HEK293 (cell line): ENCODE data around the gene FAM237B.

Experiments used
- CTCF ChIP-seq: fragments of 450-650 bp; formaldehyde crosslinking; IDR thresholded peaks from 2 replicates; pipeline ENCODE4 v1.5.1; 2016; ENCODE audit warnings: missing biosample characterization, missing genetic modification characterization
- EGR2 ChIP-seq: fragments of 450-650 bp; formaldehyde crosslinking; IDR thresholded peaks from 2 replicates; pipeline ENCODE4 v1.5.1; 2016; ENCODE audit warnings: low read depth, missing biosample characterization, missing genetic modification characterization
- HOXA7 ChIP-seq: sonication (generic); formaldehyde crosslinking; IDR thresholded peaks from 2 replicates; pipeline ENCODE4 v1.8.1; 2022; ENCODE audit warnings: missing genetic modification reagents, borderline replicate concordance
- HOXC10 ChIP-seq: sonication (generic); formaldehyde crosslinking; IDR thresholded peaks from 2 replicates; pipeline ENCODE4 v1.8.1; 2023; ENCODE audit warnings: mild to moderate bottlenecking, missing genetic modification reagents
- KLF1 ChIP-seq: fragments of 450-650 bp; formaldehyde crosslinking; IDR thresholded peaks from 2 replicates; pipeline ENCODE4 v1.5.1; 2016; ENCODE audit warnings: missing biosample characterization, missing genetic modification characterization
- KLF17 ChIP-seq: fragments of 450-650 bp; formaldehyde crosslinking; IDR thresholded peaks from 2 replicates; pipeline ENCODE4 v1.5.1; 2016; ENCODE audit warnings: missing biosample characterization, missing genetic modification characterization
- KLF9 ChIP-seq: fragments of 450-650 bp; formaldehyde crosslinking; IDR thresholded peaks from 2 replicates; pipeline ENCODE4 v1.5.1; 2016; ENCODE audit warnings: missing biosample characterization, missing genetic modification characterization, low read depth
- PBX3 ChIP-seq: sonication (generic); formaldehyde crosslinking; IDR thresholded peaks from 2 replicates; pipeline ENCODE4 v1.8.1; 2022; ENCODE audit warnings: mild to moderate bottlenecking, moderate library complexity, missing genetic modification reagents
- SCRT1 ChIP-seq: fragments of 450-650 bp; formaldehyde crosslinking; IDR thresholded peaks from 2 replicates; pipeline ENCODE4 v1.5.1; 2016; ENCODE audit warnings: missing biosample characterization, missing genetic modification characterization, borderline replicate concordance
- SP2 ChIP-seq: fragments of 450-650 bp; formaldehyde crosslinking; IDR thresholded peaks from 2 replicates; pipeline ENCODE4 v1.5.1; 2016; ENCODE audit warnings: missing biosample characterization, missing genetic modification characterization
- SP7 ChIP-seq: fragments of 450-650 bp; formaldehyde crosslinking; IDR thresholded peaks from 2 replicates; pipeline ENCODE4 v1.5.1; 2016; ENCODE audit warnings: missing biosample characterization, missing genetic modification characterization
- YY1 ChIP-seq: fragments of 450-650 bp; formaldehyde crosslinking; IDR thresholded peaks from 2 replicates; pipeline ENCODE4 v1.5.1; 2018; ENCODE audit warnings: missing biosample characterization, missing genetic modification characterization
- ZBTB21 ChIP-seq: fragments of 450-650 bp; formaldehyde crosslinking; IDR thresholded peaks from 2 replicates; pipeline ENCODE4 v1.5.1; 2017; ENCODE audit warnings: missing biosample characterization, missing genetic modification characterization
- ZEB2 ChIP-seq: fragments of 450-650 bp; formaldehyde crosslinking; IDR thresholded peaks from 2 replicates; pipeline ENCODE4 v1.5.1; 2016; ENCODE audit warnings: missing biosample characterization, missing genetic modification characterization
- ZFHX2 ChIP-seq: fragments of 450-650 bp; formaldehyde crosslinking; conservative IDR thresholded peaks from 2 replicates; pipeline ENCODE4 v1.5.1; 2016; ENCODE audit warnings: missing biosample characterization, missing genetic modification characterization
- ZFP37 ChIP-seq: fragments of 450-650 bp; formaldehyde crosslinking; IDR thresholded peaks from 2 replicates; pipeline ENCODE4 v1.5.1; 2016; ENCODE audit warnings: missing biosample characterization, missing genetic modification characterization
- ZNF10 ChIP-seq: fragments of 450-650 bp; formaldehyde crosslinking; IDR thresholded peaks from 2 replicates; pipeline ENCODE4 v1.5.1; 2017; ENCODE audit warnings: missing biosample characterization, missing genetic modification characterization
- ZNF155 ChIP-seq: fragments of 450-650 bp; formaldehyde crosslinking; IDR thresholded peaks from 2 replicates; pipeline ENCODE4 v1.5.1; 2016; ENCODE audit warnings: missing biosample characterization, missing genetic modification characterization
- ZNF2 ChIP-seq: fragments of 450-650 bp; formaldehyde crosslinking; IDR thresholded peaks from 2 replicates; pipeline ENCODE4 v1.5.1; 2016; ENCODE audit warnings: missing biosample characterization, missing genetic modification characterization
- ZNF335 ChIP-seq: fragments of 450-650 bp; formaldehyde crosslinking; conservative IDR thresholded peaks from 2 replicates; pipeline ENCODE4 v1.5.1; 2016; ENCODE audit warnings: missing biosample characterization, missing genetic modification characterization
- ZNF37A ChIP-seq: fragments of 450-650 bp; IDR thresholded peaks from 2 replicates; pipeline ENCODE4 v1.5.1; 2018; ENCODE audit warnings: missing biosample characterization, missing genetic modification characterization
- ZNF501 ChIP-seq: fragments of 450-650 bp; formaldehyde crosslinking; IDR thresholded peaks from 2 replicates; pipeline ENCODE4 v1.5.1; 2016; ENCODE audit warnings: missing biosample characterization, missing genetic modification characterization
- ZNF629 ChIP-seq: fragments of 450-650 bp; formaldehyde crosslinking; IDR thresholded peaks from 2 replicates; pipeline ENCODE4 v1.5.1; 2017; ENCODE audit warnings: missing biosample characterization, missing genetic modification characterization
- ZNF837 ChIP-seq: fragments of 450-650 bp; formaldehyde crosslinking; IDR thresholded peaks from 2 replicates; pipeline ENCODE4 v1.5.1; 2016; ENCODE audit warnings: missing biosample characterization, missing genetic modification characterization
- ZSCAN5A ChIP-seq: fragments of 450-650 bp; formaldehyde crosslinking; IDR thresholded peaks from 2 replicates; pipeline ENCODE4 v1.5.1; 2016; ENCODE audit warnings: missing biosample characterization, missing genetic modification characterization
- ZXDB ChIP-seq: fragments of 450-650 bp; formaldehyde crosslinking; IDR thresholded peaks from 2 replicates; pipeline ENCODE4 v1.5.1; 2016; ENCODE audit warnings: missing biosample characterization, missing genetic modification characterization
- TF ChIP-seq, protein P1 (sequence below): fragments of 450-650 bp; IDR thresholded peaks from 2 replicates; pipeline ENCODE4 v1.5.1; 2018; ENCODE audit warnings: missing biosample characterization, missing genetic modification characterization
- TF ChIP-seq, protein P2 (sequence below): fragments of 450-650 bp; IDR thresholded peaks from 2 replicates; pipeline ENCODE4 v1.5.1; 2018; ENCODE audit warnings: missing biosample characterization, mild to moderate bottlenecking, missing genetic modification characterization
- TF ChIP-seq, protein P3 (sequence below): fragments of 450-650 bp; formaldehyde crosslinking; IDR thresholded peaks from 2 replicates; pipeline ENCODE4 v1.5.1; 2017; ENCODE audit warnings: missing biosample characterization, missing genetic modification characterization
- TF ChIP-seq, protein P4 (sequence below): fragments of 450-650 bp; formaldehyde crosslinking; IDR thresholded peaks from 2 replicates; pipeline ENCODE4 v1.5.1; 2016; ENCODE audit warnings: missing biosample characterization, missing genetic modification characterization

FAM237B gene

DNA sequence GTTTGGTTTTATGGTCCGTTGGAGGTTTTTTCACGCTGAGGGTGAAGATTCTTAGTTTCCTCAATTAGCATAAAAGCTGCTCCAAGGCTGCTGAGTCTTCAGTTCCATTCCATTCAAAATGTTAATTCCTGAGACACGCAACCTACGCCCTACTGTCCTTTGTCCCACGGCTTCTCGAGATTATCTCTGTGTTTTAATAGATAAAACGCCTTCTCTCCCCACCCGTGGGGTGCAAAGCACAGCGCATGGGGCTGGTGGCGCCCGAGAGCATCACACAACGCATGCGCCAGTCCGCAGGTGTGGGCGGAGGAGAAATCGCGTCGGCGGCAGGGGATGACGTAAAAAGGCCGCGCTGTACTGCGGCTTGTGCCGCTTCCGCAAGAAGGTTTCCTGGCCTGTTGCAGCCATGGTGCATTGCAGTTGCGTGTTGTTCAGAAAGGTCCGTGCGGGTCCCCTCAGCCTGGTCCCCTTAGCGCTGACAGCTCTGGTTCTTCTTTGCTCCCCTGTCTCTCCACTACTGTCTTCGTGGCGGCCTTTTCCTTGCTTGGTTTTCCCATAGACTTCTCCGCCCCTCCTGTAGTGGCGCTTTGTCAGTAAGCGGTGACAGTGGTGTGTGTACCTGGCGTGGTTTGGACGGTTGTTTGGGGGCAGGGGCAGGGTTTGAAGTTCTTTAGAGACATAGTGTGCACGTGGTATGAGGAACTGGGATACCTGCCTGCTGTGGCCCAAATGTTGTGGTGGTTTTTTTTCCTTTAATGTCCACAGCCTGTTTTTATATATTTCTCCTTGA lies 25.4 kb upstream of the FAM237B start, which contains the start of gene GTPBP10 (continued):
- TF ChIP-seq PBX3 (0 out of 2 replicates have a peak, but pooled peaks have one; percentile 35), ZNF37A (no peak), ZNF335 (tag by site-specific recombination) (peak; percentile 77), SCRT1 (peak; percentile 95), ZSCAN5A (tag by site-specific recombination) (no peak), ZNF501 (tag by site-specific recombination) (peak; percentile 82; the same call in 1 of the 2 replicates), ZXDB (tag by site-specific recombination) (peak; percentile 81), HOXC10 (CRISPR knock-in tag) (no peak), KLF1 (tag by site-specific recombination) (peak; percentile 23; the same call in 1 of the 2 replicates), ZNF837 (tag by site-specific recombination) (no peak), EGR2 (tag by site-specific recombination) (peak; percentile 89), KLF17 (0 out of 2 replicates have a peak, but pooled peaks have one; percentile 15), KLF9 (tag by site-specific recombination) (peak; percentile 46; the same call in 1 of the 2 replicates), ZNF155 (tag by site-specific recombination) (no peak), SP2 (tag by site-specific recombination) (peak; percentile 25; the same call in 1 of the 2 replicates), ZNF10 (tag by site-specific recombination) (no peak), YY1 (tag by site-specific recombination) (peak; percentile 42; the same call in 1 of the 2 replicates), ZFHX2 (tag by site-specific recombination) (peak; percentile 95), ZFP37 (tag by site-specific recombination) (peak; percentile 69), ZNF2 (tag by site-specific recombination) (peak; percentile 88), ZNF629 (tag by site-specific recombination) (peak; percentile 95), HOXA7 (no peak), ZBTB21 (peak; percentile 91), ZEB2 (0 out of 2 replicates have a peak, but pooled peaks have one; percentile 34), SP7 (tag by site-specific recombination) (peak; percentile 51), CTCF (tag by site-specific recombination) (peak; percentile 83)
- TF ChIP-seq, protein P1, sequence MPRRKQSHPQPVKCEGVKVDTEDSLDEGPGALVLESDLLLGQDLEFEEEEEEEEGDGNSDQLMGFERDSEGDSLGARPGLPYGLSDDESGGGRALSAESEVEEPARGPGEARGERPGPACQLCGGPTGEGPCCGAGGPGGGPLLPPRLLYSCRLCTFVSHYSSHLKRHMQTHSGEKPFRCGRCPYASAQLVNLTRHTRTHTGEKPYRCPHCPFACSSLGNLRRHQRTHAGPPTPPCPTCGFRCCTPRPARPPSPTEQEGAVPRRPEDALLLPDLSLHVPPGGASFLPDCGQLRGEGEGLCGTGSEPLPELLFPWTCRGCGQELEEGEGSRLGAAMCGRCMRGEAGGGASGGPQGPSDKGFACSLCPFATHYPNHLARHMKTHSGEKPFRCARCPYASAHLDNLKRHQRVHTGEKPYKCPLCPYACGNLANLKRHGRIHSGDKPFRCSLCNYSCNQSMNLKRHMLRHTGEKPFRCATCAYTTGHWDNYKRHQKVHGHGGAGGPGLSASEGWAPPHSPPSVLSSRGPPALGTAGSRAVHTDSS (tag by site-specific recombination), result no peak
- TF ChIP-seq, protein P2, sequence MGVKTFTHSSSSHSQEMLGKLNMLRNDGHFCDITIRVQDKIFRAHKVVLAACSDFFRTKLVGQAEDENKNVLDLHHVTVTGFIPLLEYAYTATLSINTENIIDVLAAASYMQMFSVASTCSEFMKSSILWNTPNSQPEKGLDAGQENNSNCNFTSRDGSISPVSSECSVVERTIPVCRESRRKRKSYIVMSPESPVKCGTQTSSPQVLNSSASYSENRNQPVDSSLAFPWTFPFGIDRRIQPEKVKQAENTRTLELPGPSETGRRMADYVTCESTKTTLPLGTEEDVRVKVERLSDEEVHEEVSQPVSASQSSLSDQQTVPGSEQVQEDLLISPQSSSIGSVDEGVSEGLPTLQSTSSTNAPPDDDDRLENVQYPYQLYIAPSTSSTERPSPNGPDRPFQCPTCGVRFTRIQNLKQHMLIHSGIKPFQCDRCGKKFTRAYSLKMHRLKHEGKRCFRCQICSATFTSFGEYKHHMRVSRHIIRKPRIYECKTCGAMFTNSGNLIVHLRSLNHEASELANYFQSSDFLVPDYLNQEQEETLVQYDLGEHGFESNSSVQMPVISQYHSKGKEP (tag by site-specific recombination), result peak; percentile 61; the same call in 1 of the 2 replicates
- TF ChIP-seq, protein P3, sequence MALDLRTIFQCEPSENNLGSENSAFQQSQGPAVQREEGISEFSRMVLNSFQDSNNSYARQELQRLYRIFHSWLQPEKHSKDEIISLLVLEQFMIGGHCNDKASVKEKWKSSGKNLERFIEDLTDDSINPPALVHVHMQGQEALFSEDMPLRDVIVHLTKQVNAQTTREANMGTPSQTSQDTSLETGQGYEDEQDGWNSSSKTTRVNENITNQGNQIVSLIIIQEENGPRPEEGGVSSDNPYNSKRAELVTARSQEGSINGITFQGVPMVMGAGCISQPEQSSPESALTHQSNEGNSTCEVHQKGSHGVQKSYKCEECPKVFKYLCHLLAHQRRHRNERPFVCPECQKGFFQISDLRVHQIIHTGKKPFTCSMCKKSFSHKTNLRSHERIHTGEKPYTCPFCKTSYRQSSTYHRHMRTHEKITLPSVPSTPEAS (tag by site-specific recombination), result no peak
- TF ChIP-seq, protein P4, sequence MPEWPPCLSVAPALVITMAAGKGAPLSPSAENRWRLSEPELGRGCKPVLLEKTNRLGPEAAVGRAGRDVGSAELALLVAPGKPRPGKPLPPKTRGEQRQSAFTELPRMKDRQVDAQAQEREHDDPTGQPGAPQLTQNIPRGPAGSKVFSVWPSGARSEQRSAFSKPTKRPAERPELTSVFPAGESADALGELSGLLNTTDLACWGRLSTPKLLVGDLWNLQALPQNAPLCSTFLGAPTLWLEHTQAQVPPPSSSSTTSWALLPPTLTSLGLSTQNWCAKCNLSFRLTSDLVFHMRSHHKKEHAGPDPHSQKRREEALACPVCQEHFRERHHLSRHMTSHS (tag by site-specific recombination), result no peak
